Fibroblast of lung (primary cell): ENCODE results near the gene TMX4. TPM values are rescaled to one million over a fixed set of nuclear protein-coding genes. Genes with fewer than 3 reads are reported as not detected.

ENCODE experiments used
- DNase-seq, 2 donors: peaks; one replicate each; pipeline versions ENCODE4 v3.0.0 to v3.0.0-alpha.2; 2010; ENCODE audit warnings: low read depth in 2 of 2
- H2AFZ ChIP-seq: 2 replicates; pipeline ENCODE4 v1.5.1; 2012; ENCODE audit warnings: low read length, control low read depth, inconsistent platforms
- H3K27ac ChIP-seq: 2 replicates; pipeline ENCODE4 v1.5.1; 2011; ENCODE audit warnings: low read length, control low read depth; ENCODE audit not compliant: insufficient read depth
- H3K27me3 ChIP-seq: 2 replicates; pipeline ENCODE4 v1.5.1; 2011; ENCODE audit warnings: mild to moderate bottlenecking, low read length; ENCODE audit not compliant: control insufficient read depth, insufficient read depth
- H3K36me3 ChIP-seq: 2 replicates; pipeline ENCODE4 v1.5.1; 2011; ENCODE audit warnings: low read length; ENCODE audit not compliant: control insufficient read depth, insufficient read depth
- H3K4me1 ChIP-seq: 2 replicates; pipeline ENCODE4 v1.5.1; 2011; ENCODE audit warnings: low read length; ENCODE audit not compliant: control insufficient read depth, insufficient read depth; ENCODE audit errors: extremely low read depth
- H3K4me2 ChIP-seq: 2 replicates; pipeline ENCODE4 v1.5.1; 2011; ENCODE audit warnings: low read length, control low read depth; ENCODE audit not compliant: insufficient read depth; ENCODE audit errors: extremely low read depth
- H3K4me3 ChIP-seq, 4 experiments: fragments of 200-600 bp in 1 of 4; sonication (generic) in 1 of 4; replicated peaks in 1 of 4; 2 replicates each; pipeline ENCODE4 v1.5.1; 2011 to 2016; ENCODE audit warnings: low read length in 4 of 4, low read depth in 3 of 4, mild to moderate bottlenecking in 3 of 4, control low read depth in 2 of 4, inconsistent platforms in 1 of 4, mixed read lengths in 1 of 4; ENCODE audit not compliant: insufficient read depth in 1 of 4; ENCODE audit errors: control extremely low read depth in 1 of 4
- H3K79me2 ChIP-seq: 2 replicates; pipeline ENCODE4 v1.5.1; 2012; ENCODE audit warnings: mild to moderate bottlenecking, low read length, inconsistent platforms; ENCODE audit not compliant: control insufficient read depth, insufficient read depth
- H3K9ac ChIP-seq: 2 replicates; pipeline ENCODE4 v1.5.1; 2011; ENCODE audit warnings: mild to moderate bottlenecking, low read length, control low read depth; ENCODE audit not compliant: insufficient read depth
- H3K9me3 ChIP-seq: 2 replicates; pipeline ENCODE4 v1.5.1; 2012; ENCODE audit warnings: low read depth, low read length; ENCODE audit not compliant: control insufficient read depth, insufficient read depth
- H4K20me1 ChIP-seq: 2 replicates; pipeline ENCODE4 v1.5.1; 2011; ENCODE audit warnings: low read length; ENCODE audit not compliant: control insufficient read depth, insufficient read depth; ENCODE audit errors: extremely low read depth
- CTCF ChIP-seq, 2 donors: IDR thresholded peaks in 1 of 2; conservative IDR thresholded peaks in 1 of 2; 1 replicate in 1 of 2; 2 replicates in 1 of 2; pipeline ENCODE4 v1.5.1; 2011 to 2012; ENCODE audit warnings: low read length in 2 of 2, control low read depth in 1 of 2, inconsistent platforms in 1 of 2, low read depth in 1 of 2, mild to moderate bottlenecking in 1 of 2
- EZH2 ChIP-seq: IDR thresholded peaks from 2 replicates; pipeline ENCODE4 v1.5.1; 2012; ENCODE audit warnings: low read length, control low read depth, mild to moderate bottlenecking; ENCODE audit errors: missing control alignments
- polyA plus RNA-seq, 2 donors: library from polyadenylated mRNA; depleted of rRNA in 1 of 2; stranded (reverse) in 1 of 2; unstranded in 1 of 2; fragments of >200 nt; gene quantifications; 2 replicates each; pipeline ENCODE4 v1.2.1, GENCODE V29; 2011 to 2012; ENCODE audit warnings: missing spikeins in 1 of 2
- total RNA-seq: library from RNA; depleted of rRNA; stranded (reverse); fragments of >200 nt; gene quantifications from 2 replicates; pipeline ENCODE4 v1.2.1, GENCODE V29; 2014

TMX4 gene
- total and polyA plus RNA-seq, 2 donors (not counting 1 experiment from before 2014, with no cell fraction given) = 20.5 to 21.2 TPM

GRCh38 chr20:7990385-7990784 is 29.2 kb downstream of the TMX4 start:
- DNase-seq = no peak
- no peaks in the 10 kb centered on the region for H3K9me3 ChIP-seq
- H4K20me1 ChIP-seq = no peaks in the 10 kb centered on the region
- H3K4me2 ChIP-seq = no peak overlapping the region
- no peaks in the 10 kb centered on the region for H3K36me3 ChIP-seq
- no peak overlapping the region for H3K4me3 ChIP-seq
- no peak overlapping the region for H3K27ac ChIP-seq
- no peak for TF ChIP-seq EZH2
- TF ChIP-seq CTCF (conservative IDR thresholded peaks at IDR 0.05 in 1 of 2, IDR thresholded peaks at IDR 0.05 in 1 of 2; ENCODE audit: low read depth in 1 of 2, low read length in 2 of 2) = no peak
- H2AFZ ChIP-seq = no peak overlapping the region
- no peaks in the 10 kb centered on the region for H3K27me3 ChIP-seq
- H3K79me2 ChIP-seq = no peaks in the 10 kb centered on the region
- H3K9ac ChIP-seq = no peak overlapping the region
- no peaks in the 10 kb centered on the region for H3K4me1 ChIP-seq

- no peak overlapping the region for H3K4me3 ChIP-seq
- DNase-seq = peak in 1 of 2 donors; percentile 10
- H4K20me1 ChIP-seq = no peaks in the 10 kb centered on the region
- H3K27me3 ChIP-seq = no peaks in the 10 kb centered on the region
- H3K4me1 ChIP-seq = no peaks in the 10 kb centered on the region
- H3K27ac ChIP-seq = no peak overlapping the region
- H3K9me3 ChIP-seq = no peaks in the 10 kb centered on the region
- no peak for TF ChIP-seq CTCF (conservative IDR thresholded peaks at IDR 0.05 in 1 of 2, IDR thresholded peaks at IDR 0.05 in 1 of 2; ENCODE audit: low read depth in 1 of 2, low read length in 2 of 2)
- TF ChIP-seq EZH2 = no peak
- H3K4me2 ChIP-seq = no peak overlapping the region
- H2AFZ ChIP-seq = no peak overlapping the region
- H3K36me3 ChIP-seq = no peaks in the 10 kb centered on the region
- no peak overlapping the region for H3K9ac ChIP-seq
- H3K79me2 ChIP-seq = no peaks in the 10 kb centered on the region
Observed at GRCh38 chr20:7989379-7989778, 30.2 kb downstream of the TMX4 start.

- H3K4me1 ChIP-seq = no peaks in the 10 kb centered on the region
- H3K27ac ChIP-seq = no peak overlapping the region
- H2AFZ ChIP-seq = no peak overlapping the region
- no peaks in the 10 kb centered on the region for H4K20me1 ChIP-seq
- no peaks in the 10 kb centered on the region for H3K79me2 ChIP-seq
- H3K27me3 ChIP-seq = no peaks in the 10 kb centered on the region
- no peak overlapping the region for H3K9ac ChIP-seq
- no peak overlapping the region for H3K4me2 ChIP-seq
- no peak overlapping the region for H3K4me3 ChIP-seq
- H3K36me3 ChIP-seq = peaks cover 2% of the 10 kb centered on the region
- TF ChIP-seq CTCF (conservative IDR thresholded peaks at IDR 0.05 in 1 of 2, IDR thresholded peaks at IDR 0.05 in 1 of 2; ENCODE audit: low read depth in 1 of 2, low read length in 2 of 2) (no peak), EZH2 (no peak)
- DNase-seq = no peak
- H3K9me3 ChIP-seq = no peaks in the 10 kb centered on the region
Observed at GRCh38 chr20:7985916-7986315, 33.6 kb downstream of the TMX4 start.
